Activated CD4-positive, alpha-beta T cell treated with anti-CD3 and anti-CD28 coated beads, Interleukin-2, Interleukin-4, amounts not matched to agents 100 ng/mL and 50 ng/mL, durations not matched to agents 16 hours and 8 hours (primary cell): Measurements from ENCODE around the gene PGA5.
A peak's percentile ranks its signal among the peaks of the same experiment; 100 is the strongest.
"Not testable (repeated sequence)": the region's sequence is repeated elsewhere in the genome, so short reads cannot be mapped to it uniquely, and the experiment has no call there.

Source experiments
- DNase-seq: peaks from one replicate; pipeline ENCODE4 v3.0.0-alpha.2; 2020; ENCODE audit warnings: low spot score

Gene PGA5

DNA sequence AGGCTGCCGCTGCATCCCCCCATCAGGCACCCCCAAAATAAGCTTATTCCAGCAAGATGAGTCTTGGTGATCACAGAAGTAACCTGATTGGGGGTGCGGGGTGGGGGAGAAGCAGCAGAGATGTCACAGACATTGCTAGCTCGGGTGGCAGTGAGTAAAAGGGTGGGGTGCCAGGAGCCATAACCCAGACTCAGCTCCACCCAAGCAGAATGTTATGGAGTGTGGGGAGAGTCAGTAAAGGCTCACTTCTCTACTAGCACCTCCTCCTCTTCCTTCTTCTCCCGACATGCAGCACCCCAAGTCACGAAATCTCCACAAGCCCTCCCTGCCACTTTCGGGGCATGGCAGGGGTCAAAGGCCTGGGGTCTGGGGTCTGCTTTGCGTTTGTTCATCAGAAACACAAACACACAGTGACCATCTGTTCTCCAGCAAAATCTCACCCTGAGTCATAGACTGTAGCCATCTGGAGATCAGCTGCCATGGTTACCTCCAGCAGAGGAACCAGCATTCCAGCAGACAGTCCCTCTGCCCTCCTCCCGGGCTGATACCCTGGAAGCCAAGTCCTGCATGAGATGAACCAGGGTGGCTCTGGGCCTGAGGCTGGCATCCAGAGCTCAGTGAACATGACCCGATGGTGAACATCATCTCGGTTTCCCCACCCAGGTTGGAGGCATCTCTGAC, 14.4 kb upstream of the PGA5 start:
- DNase-seq = not testable (repeated sequence)

DNA sequence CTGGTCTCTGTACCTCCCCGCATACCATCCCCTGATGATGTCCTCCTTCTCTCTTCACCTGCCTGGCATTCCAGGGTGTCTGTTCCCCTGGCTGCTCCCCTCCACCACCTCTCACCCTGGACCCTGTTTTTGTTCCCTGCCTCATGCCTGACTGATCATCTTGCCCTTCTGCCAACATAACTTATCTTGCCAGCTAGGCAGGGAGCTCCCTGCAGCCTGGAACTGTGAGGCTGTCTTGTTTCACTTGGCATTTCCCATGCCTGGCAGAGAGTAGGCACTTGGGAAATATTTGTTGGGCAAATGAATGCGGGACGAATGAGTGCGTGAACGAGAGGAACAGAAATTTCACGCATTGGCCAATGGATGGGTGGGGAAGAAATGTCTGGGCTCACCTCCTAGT, 11.5 kb upstream of the PGA5 start:
- not testable (repeated sequence) for DNase-seq

DNA sequence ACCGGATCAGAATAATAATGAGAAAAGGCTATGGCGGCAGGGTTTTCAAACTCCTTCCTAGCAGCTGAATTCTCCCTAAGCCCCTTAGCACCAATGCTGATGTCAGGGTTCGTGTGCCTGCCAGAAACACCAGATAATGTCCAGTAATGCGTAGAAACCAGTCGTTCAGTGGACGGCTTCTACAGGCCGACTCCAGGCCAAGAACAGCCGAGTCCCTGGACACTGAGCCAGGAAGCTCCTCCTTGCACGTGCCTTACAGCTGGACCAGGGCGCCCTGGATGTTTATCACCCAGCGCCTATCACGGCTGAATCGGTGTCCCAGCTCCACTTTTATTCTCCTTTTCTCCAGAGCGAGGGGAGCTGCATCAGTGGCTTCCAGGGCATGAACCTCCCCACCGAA, 9.9 kb upstream of the PGA5 start:
- not testable (repeated sequence) for DNase-seq

DNA sequence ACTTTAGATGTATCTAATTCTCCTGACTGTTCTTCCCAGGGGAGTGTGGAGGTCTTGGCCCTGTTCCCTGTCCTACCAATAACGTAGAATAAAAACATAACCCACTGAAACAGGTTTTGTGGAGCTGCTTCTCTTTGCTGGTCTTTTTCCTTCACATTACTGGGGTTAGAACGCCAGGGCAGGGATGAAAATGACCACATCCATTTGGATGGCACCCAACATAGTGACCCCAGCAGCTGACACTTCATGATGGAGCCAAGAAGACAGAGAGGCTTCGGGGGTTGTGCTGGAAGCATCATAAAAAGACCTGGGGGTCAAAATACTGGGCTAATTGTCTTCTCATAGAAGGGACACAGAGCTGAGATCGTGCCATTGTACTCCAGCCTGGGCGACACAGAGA, 9.4 kb upstream of the PGA5 start:
- not testable (repeated sequence) for DNase-seq

DNA sequence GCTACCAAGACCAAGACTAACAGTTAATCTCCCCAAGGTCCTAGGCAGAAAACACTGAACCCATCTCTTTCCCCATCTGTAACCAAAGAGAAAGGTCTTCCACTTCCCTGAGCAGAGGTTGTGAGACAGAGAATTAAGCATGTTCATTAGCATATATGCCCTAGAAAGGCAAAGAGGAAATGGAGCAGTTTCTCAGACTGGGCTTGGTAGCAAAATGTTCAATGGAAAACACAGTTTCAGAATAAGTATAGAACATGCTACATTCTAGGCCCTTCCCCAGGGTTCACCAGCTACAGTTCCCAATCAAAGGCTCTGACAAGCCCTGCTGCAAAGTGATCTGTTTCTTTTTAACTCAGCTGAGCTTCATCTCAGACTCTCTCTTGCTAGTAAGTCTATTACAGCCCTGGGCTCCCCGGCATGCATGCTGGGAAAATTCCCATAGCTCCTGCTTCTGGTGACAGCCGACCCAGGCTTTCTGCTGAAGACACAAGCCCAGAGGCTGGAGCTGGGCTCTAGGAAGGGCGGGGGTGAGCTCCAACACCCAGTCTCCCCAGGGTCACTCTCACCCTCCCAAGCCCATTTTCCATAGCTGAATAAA, 8.3 kb upstream of the PGA5 start:
- DNase-seq = not testable (repeated sequence)

DNA sequence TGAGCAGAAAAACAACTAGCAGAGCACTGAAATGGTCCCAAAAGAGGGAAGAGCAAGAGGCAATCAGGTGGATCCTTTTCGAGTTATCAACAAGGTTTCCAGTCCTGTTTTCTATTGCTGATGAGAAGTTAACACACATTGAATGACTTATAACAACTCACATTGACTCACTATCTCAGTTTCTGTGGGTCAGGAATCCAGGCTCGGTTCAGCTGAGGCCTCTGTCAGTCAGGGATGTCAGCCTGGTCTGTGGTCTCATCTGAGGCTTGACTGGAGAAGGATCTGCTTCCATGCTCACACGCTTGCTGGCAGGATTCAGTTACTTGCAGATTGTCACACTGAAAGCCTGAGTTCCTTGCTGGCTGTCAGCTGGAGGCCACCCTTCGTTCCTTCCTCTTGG, 3.8 kb upstream of the PGA5 start:
- DNase-seq = not testable (repeated sequence)

DNA sequence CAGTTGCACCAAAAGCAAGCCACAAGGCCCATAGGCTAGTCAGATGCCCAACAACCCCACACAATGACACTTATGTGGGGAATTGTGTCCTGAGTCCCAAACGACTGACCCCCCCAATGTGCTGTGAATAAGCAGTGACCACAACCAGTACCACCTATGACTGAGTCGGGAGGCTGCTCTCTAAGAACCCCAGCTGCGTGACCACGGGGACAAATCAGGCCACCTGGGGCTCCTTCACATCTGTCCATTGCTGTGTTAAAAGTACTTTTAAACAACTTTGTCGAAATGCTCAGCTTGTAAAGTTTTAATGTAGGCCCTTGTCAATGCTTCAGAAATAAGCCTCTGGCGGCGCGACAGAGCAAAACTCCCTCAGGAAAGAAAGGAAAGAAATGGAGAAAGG, 687 bp upstream of the PGA5 start:
- not testable (repeated sequence) for DNase-seq

DNA sequence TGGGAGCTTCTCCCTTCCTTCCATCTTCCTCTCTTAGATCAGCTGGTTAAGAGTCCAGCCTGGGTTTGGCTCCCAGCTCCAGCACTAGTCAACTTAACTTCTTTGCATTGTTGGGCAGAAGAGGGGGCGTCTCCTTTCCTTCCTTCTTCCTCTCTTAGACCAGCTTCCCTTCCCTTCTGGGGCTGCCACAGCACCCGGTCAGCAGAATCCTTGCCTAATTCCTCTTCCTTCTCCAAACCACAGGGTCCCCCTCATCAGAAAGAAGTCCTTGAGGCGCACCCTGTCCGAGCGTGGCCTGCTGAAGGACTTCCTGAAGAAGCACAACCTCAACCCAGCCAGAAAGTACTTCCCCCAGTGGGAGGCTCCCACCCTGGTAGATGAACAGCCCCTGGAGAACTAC, 551 bp downstream of the PGA5 start:
- not testable (repeated sequence) for DNase-seq

DNA sequence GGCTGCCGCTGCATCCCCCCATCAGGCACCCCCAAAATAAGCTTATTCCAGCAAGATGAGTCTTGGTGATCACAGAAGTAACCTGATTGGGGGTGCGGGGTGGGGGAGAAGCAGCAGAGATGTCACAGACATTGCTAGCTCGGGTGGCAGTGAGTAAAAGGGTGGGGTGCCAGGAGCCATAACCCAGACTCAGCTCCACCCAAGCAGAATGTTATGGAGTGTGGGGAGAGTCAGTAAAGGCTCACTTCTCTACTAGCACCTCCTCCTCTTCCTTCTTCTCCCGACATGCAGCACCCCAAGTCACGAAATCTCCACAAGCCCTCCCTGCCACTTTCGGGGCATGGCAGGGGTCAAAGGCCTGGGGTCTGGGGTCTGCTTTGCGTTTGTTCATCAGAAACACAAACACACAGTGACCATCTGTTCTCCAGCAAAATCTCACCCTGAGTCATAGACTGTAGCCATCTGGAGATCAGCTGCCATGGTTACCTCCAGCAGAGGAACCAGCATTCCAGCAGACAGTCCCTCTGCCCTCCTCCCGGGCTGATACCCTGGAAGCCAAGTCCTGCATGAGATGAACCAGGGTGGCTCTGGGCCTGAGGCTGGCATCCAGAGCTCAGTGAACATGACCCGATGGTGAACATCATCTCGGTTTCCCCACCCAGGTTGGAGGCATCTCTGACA, 4.4 kb downstream of the PGA5 start:
- not testable (repeated sequence) for DNase-seq

DNA sequence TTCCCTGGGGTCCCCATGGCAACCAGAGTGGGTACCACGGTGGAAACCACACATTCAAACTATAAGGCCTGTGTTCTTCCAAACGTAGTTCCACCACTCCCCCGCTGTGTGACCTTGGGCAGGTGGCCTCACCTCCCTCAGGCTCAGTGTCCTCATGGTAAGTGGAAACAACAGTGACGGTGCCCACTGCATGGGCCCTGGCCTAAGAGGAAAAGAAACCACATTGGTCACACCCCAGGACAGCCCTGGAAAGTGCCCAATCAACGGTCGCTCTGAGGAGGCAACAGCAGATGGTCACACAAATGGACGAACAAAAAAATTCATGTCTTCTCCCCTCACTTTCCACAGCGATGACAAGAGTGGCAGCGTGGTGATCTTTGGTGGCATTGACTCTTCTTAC, 7.1 kb downstream of the PGA5 start:
- not testable (repeated sequence) for DNase-seq

DNA sequence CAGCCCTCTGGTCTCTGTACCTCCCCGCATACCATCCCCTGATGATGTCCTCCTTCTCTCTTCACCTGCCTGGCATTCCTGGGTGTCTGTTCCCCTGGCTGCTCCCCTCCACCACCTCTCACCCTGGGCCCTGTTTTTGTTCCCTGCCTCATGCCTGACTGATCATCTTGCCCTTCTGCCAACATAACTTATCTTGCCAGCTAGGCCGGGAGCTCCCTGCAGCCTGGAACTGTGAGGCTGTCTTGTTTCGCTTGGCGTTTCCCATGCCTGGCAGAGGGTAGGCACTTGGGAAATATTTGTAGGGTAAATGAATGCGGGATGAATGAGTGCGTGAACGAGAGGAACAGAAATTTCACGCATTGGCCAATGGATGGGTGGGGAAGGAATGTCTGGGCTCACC, 8.2 kb downstream of the PGA5 start:
- not testable (repeated sequence) for DNase-seq

DNA sequence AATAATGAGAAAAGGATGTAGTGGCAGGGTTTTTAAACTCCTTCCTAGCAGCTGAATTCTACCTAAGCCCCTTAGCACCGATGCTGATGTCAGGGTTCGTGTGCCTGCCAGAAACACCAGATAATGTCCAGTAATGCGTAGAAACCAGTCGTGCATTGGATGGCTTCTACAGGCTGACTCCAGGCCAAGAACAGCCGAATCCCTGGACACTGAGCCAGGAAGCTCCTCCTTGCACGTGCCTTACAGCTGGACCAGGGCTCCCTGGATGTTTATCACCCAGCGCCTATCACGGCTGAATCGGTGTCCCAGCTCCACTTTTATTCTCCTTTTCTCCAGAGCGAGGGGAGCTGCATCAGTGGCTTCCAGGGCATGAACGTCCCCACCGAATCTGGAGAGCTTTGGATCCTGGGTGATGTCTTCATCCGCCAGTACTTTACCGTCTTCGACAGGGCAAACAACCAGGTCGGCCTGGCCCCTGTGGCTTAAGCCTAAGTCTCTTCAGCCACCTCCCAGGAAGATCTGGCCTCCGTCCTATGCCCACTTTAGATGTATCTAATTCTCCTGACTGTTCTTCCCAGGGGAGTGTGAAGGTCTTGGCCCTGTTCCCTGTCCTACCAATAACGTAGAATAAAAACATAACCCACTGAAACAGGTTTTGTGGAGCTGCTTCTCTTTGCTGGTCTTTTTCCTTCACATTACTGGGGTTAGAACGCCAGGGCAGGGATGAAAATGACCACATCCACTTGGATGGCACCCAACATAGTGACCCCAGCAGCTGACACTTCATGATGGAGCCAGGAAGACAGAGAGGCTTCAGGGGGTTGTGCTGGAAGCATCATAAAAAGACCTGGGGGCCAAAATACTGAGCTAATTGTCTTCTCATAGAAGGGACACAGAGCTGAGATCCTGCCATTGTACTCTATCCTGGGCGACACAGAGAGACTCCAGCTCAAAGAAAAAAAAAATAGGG, 10.1 kb downstream of the PGA5 start:
- not testable (repeated sequence) for DNase-seq

DNA sequence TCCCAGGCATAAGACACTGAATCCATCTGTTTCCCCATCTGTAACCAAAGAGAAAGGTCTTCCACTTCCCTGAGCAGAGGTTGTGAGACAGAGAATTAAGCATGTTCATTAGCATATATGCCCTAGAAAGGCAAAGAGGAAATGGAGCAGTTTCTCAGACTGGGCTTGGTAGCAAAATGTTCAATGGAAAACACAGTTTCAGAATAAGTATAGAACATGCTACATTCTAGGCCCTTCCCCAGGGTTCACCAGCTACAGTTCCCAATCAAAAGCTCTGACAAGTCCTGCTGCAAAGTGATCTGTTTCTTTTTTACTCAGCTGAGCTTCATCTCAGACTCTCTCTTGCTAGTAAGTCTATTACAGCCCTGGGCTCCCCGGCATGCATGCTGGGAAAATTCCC, 11.4 kb downstream of the PGA5 start:
- DNase-seq = not testable (repeated sequence)

DNA sequence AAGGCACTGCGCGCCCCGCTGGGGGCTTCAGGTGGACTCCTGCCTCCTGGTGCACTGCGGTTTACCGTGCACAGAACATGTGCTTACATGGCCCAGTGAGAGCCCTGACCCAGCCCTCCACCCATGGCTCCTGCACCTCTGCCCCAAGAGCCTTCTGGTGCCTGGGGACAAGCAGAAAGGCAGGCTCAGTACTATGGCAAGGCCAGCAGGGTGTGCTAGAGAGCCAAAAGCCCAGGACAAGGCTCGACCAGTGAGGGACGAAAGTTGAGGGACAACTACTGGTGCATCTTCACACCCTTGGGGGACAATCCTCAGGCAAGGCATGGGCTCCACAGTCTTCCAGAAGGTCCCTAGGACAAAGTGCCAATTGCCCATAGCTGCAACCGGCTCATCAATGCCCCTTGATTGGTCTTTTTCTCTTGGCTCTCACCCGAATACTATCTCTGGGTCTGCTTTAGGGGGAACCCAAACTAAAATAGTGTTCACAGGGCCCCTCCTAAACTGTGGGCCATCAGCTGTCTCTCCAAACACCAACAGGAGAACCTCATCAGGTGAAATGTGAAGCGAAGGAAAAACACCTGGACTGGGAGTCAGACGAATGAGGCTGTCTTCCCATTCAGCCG, 13.5 kb downstream of the PGA5 start:
- DNase-seq = peak; percentile 83

DNA sequence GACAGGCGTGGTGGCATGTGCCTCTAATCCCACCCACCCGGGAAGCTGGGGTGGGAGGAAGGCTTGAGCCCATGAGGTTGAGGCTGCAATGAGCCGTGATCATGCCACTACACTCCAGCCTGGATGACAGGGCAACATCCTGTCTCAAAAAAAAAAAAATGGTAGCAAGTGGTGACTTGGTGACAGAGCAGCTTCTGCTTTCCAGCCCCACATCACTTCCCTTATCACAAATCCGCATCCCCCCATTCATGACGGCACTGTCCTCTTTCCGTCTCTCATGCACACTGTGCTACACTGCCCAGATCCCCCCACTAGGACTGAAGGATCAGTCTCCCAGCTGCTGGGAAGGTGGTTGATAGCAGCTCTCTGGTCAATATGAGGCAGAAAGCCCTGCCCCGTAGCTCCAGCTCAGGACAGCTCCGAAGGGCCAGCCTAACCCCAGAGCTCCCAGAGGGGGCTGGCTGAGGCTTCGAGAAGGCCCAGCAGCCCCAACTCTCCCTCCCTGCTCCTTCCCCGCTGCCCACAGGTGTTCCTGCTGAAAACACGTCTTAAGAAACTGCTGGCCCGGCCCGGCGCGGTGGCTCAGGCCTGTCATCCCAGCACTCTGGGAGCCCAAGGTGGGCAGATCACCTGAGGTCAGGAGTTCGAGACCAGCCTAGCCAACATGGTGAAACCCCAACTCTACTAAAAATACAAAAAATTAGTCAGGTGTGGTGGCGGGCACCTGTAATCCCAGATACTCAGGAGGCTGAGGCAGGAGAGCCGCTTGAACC, 15.9 kb downstream of the PGA5 start:
- no peak for DNase-seq

DNA sequence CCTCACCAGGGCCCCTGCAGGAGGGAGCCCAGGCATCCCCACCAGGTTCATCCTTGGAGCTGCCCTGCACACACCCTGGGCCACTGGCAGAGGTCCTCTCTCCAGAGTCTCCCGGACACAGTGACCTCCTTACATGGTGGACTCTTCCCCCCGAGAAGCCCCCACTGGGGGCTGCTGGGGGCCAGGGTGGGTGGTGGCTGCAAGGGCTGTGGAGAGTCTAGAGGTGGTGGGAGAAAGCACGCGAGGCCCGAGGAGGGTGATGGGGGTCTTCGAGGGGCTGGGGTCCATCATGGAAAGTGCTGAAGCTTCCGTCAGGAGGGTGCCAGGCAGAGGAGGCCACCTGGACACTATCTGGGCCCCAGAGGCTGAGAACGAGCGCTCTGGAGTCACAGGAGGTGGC, 17.6 kb downstream of the PGA5 start:
- no peak for DNase-seq

DNA sequence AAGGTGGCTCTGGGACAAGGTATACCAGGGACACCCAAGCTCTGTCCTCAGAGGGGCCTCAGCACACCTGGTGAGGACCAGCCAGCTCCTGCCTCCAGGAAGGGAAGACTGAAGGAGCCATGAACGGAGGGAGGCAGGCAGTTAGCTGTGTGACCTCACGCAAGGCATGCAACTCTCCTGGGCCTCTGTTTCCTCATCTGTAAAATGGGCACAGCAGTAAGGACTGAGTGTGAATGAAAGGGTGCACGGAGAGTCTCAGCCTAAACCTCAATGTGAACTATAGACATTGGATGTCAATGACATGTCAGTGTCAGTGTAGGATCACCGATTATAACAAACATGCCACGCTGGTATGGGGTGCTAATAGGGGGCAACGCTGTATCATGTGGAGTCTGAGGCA, 18.4 kb downstream of the PGA5 start:
- no peak for DNase-seq

DNA sequence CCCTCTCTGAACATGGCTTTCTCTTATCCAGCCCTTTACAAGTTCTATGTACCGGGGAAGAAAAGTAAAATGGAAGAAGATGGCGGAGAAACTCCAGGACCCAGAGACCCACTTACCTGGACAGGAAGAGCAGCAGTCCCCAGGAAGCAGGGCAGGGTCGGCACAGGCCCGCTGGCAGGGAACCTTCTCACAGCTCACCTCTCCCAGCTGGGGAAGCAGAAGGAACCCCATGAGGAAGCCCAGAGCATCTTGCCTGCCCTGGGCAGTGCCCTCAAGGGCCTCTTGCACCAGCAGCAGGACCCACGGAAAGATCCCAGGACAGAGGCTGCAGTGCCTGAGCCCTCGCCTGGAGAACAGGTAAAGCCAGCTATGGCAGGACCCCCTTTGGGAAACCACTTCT, 23.4 kb downstream of the PGA5 start:
- no peak for DNase-seq

DNA sequence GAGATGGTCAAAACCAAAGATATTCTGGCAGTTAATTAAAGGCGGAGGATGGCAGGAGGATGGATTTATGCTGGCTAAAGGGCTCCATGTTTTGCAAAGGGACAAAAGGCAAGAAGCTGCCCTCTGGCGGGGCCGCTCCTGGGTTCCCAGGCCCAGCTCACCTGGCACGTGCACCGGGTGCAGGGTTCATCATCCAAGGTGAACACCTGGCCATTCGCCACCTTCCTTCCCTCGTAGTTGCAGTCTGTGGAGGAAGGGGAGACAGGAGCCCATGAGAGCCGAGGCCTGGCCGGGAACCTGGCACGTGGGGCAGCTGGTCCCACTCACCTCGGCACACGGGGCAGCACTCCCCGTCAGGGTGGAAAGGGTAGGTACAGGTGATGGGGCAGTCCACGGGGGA, 23.8 kb downstream of the PGA5 start:
- no peak for DNase-seq

DNA sequence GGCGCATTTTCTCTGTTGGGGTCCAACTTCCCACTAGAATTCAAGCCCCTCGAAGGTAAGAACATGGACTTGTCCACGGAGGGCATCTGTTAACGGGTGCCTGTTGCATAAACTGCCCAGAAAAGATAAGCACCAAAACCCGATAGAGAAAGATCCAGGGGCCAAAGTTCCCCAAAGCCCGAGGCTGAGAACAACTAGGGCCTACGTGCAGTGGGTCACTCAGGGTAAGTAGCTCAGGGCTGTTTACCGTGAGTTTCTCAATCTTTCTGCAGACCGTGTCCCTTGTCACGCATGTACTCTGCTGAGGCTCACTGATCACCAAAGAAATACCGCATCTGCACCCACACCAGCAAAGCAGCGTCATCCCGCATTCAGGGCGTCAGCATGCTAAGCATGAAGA, 24.4 kb downstream of the PGA5 start:
- DNase-seq = no peak

DNA sequence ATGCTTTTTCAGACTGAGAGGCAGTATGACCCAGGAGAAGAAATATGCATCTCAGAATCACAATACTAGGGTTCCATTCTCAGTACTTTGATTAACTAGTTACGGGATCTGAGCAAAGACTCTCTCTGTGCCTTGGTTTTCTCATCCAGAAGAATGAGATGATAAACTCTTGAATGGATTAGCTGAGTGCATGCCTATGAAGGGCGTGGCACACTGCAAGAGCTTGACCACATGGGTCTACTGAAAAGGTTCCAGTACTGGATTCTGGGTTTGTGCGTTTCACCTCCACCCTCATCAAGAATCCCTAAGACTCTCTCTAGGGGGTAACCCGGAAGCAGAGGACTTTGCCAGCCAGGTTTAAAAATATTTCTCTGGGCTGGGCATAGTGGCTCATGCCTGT, 25.6 kb downstream of the PGA5 start:
- no peak for DNase-seq
